ENCODE results near the gene DACH1. TPM values are rescaled to one million over a fixed set of nuclear protein-coding genes. Genes with fewer than 3 reads are reported as not detected.

The DACH1 gene
- total RNA-seq, 1 donor from 2014 or later: 1.6 TPM

- DNase-seq (ENCODE audit: low read depth): no peak
- Histone ChIP-seq H3K27ac (ENCODE audit: low read depth, low read length) (no peak overlapping the region), H3K36me3 (ENCODE audit: insufficient read depth, low read length) (no peaks in the 10 kb centered on the region), H3K27me3 (ENCODE audit: insufficient read depth, low read length) (no peaks in the 10 kb centered on the region), H3K4me1 (ENCODE audit: insufficient read depth, low read length) (no peaks in the 10 kb centered on the region), H3K9me3 (ENCODE audit: insufficient read depth, low read depth, low read length) (no peaks in the 10 kb centered on the region), H3K79me2 (ENCODE audit: insufficient read depth, low read length) (no peaks in the 10 kb centered on the region), H2AFZ (ENCODE audit: low read depth, low read length) (no peak overlapping the region), H3K4me3 (ENCODE audit: insufficient read depth, low read depth, low read length) (no peak overlapping the region), H4K20me1 (ENCODE audit: insufficient read depth, low read length) (no peaks in the 10 kb centered on the region), H3K4me2 (ENCODE audit: low read length) (no peak overlapping the region), H3K9ac (ENCODE audit: low read length) (no peak overlapping the region)
- FAIRE-seq: no peak
- no peak overlapping the region for H3K27ac Mint-ChIP-seq (ENCODE audit: unreplicated experiment)
- H3K36me3 Mint-ChIP-seq (ENCODE audit: low read depth, unreplicated experiment): no peaks in the 10 kb centered on the region
- no peak for TF ChIP-seq CTCF (IDR thresholded peaks at IDR 0.05; ENCODE audit: insufficient read depth, low read depth, low read length)
- H3K4me1 Mint-ChIP-seq (ENCODE audit: low read depth, unreplicated experiment): no peaks in the 10 kb centered on the region
- no peak overlapping the region for H3K4me3 Mint-ChIP-seq (ENCODE audit: unreplicated experiment)
- no peaks in the 10 kb centered on the region for H3K27me3 Mint-ChIP-seq (ENCODE audit: low read depth, unreplicated experiment)
- no peaks in the 10 kb centered on the region for H3K9me3 Mint-ChIP-seq (ENCODE audit: unreplicated experiment)
These were observed 136.7 kb downstream of the DACH1 start for GRCh38 chr13:71730267-71730666.

DNA sequence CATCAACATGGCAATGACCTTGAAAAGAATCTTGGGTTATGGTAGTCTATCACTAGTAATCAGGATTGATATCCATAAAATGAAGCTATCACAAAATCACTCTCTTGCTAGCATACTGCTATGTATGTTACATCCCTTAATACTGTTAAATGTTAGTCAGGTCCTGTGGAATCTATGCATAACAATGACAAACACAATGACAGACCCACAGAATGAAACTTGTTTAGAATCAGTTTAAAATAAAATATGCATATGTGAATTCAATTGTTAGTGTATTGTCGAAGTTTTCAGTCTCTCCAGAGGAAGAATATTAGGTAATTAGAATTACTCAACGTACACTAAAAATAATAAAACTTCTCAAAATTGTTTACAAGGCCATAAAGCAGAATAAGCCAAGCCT lies 137.6 kb downstream of the DACH1 start:
- Mint-ChIP-seq H3K4me3 (ENCODE audit: unreplicated experiment) (no peak overlapping the region), H3K27ac (ENCODE audit: unreplicated experiment) (no peak overlapping the region)

DNA sequence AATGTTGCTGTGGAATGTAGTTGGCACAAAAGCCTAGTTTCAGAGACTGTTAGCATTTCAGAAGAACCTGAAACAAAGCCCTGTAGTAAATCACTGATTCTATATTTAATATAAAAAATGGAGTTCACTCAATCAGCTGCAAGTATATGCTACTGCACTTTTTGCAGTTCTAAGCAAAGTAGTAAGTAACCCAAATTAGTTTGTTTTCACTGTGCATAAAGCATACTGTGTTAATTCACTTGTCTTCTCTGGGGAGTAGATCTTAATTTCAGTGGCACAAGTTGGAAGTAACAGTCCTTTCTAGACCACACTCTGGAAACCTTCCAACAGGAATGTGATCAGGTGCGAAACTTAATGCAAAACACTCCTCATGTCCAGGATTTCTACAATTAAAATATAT lies 139.3 kb downstream of the DACH1 start:
- H3K36me3 ChIP-seq (ENCODE audit: insufficient read depth, low read length): no peaks in the 10 kb centered on the region
- H3K4me1 Mint-ChIP-seq (ENCODE audit: low read depth, unreplicated experiment): no peaks in the 10 kb centered on the region
- H2AFZ ChIP-seq (ENCODE audit: low read depth, low read length): no peak overlapping the region
- no peaks in the 10 kb centered on the region for H3K27me3 Mint-ChIP-seq (ENCODE audit: low read depth, unreplicated experiment)
- H3K4me3 Mint-ChIP-seq (ENCODE audit: unreplicated experiment): no peak overlapping the region
- H3K27ac Mint-ChIP-seq (ENCODE audit: unreplicated experiment): no peak overlapping the region
- no peaks in the 10 kb centered on the region for H3K9me3 Mint-ChIP-seq (ENCODE audit: unreplicated experiment)
- no peak for DNase-seq (ENCODE audit: low read depth)
- no peak overlapping the region for H3K4me3 ChIP-seq (ENCODE audit: insufficient read depth, low read depth, low read length)
- H3K4me2 ChIP-seq (ENCODE audit: low read length): no peak overlapping the region
- H4K20me1 ChIP-seq (ENCODE audit: insufficient read depth, low read length): no peaks in the 10 kb centered on the region
- no peaks in the 10 kb centered on the region for H3K79me2 ChIP-seq (ENCODE audit: insufficient read depth, low read length)
- no peaks in the 10 kb centered on the region for H3K36me3 Mint-ChIP-seq (ENCODE audit: low read depth, unreplicated experiment)
- H3K27me3 ChIP-seq (ENCODE audit: insufficient read depth, low read length): no peaks in the 10 kb centered on the region
- TF ChIP-seq CTCF (IDR thresholded peaks at IDR 0.05; ENCODE audit: insufficient read depth, low read depth, low read length) (no peak), EZH2 (IDR thresholded peaks at IDR 0.05; ENCODE audit: insufficient read depth, low read length) (no peak)
- H3K9ac ChIP-seq (ENCODE audit: low read length): no peak overlapping the region
- no peak for FAIRE-seq
- no peak overlapping the region for H3K27ac ChIP-seq (ENCODE audit: low read depth, low read length)
- no peaks in the 10 kb centered on the region for H3K4me1 ChIP-seq (ENCODE audit: insufficient read depth, low read length)
- no peaks in the 10 kb centered on the region for H3K9me3 ChIP-seq (ENCODE audit: insufficient read depth, low read depth, low read length)

More for the DNA sequence above, 137.6 kb downstream of the DACH1 start:
- no peaks in the 10 kb centered on the region for H3K36me3 ChIP-seq (ENCODE audit: insufficient read depth, low read length)
- Mint-ChIP-seq H3K9me3 (ENCODE audit: unreplicated experiment) (no peaks in the 10 kb centered on the region), H3K27me3 (ENCODE audit: low read depth, unreplicated experiment) (no peaks in the 10 kb centered on the region), H3K36me3 (ENCODE audit: low read depth, unreplicated experiment) (no peaks in the 10 kb centered on the region), H3K4me1 (ENCODE audit: low read depth, unreplicated experiment) (no peaks in the 10 kb centered on the region)
- H2AFZ ChIP-seq (ENCODE audit: low read depth, low read length): no peak overlapping the region
- no peak for FAIRE-seq
- H3K9me3 ChIP-seq (ENCODE audit: insufficient read depth, low read depth, low read length): no peaks in the 10 kb centered on the region
- no peak overlapping the region for H3K27ac ChIP-seq (ENCODE audit: low read depth, low read length)
- H3K4me2 ChIP-seq (ENCODE audit: low read length): no peak overlapping the region
- no peak overlapping the region for H3K9ac ChIP-seq (ENCODE audit: low read length)
- H4K20me1 ChIP-seq (ENCODE audit: insufficient read depth, low read length): no peaks in the 10 kb centered on the region
- H3K27me3 ChIP-seq (ENCODE audit: insufficient read depth, low read length): no peaks in the 10 kb centered on the region
- DNase-seq (ENCODE audit: low read depth): no peak
- no peak for TF ChIP-seq CTCF (IDR thresholded peaks at IDR 0.05; ENCODE audit: insufficient read depth, low read depth, low read length)
- no peak for TF ChIP-seq EZH2 (IDR thresholded peaks at IDR 0.05; ENCODE audit: insufficient read depth, low read length)
- H3K4me3 ChIP-seq (ENCODE audit: insufficient read depth, low read depth, low read length): no peak overlapping the region
- no peaks in the 10 kb centered on the region for H3K4me1 ChIP-seq (ENCODE audit: insufficient read depth, low read length)
- H3K79me2 ChIP-seq (ENCODE audit: insufficient read depth, low read length): no peaks in the 10 kb centered on the region
